Keratinocyte (primary cell): ENCODE results near the gene HOXB13. TPM values are rescaled to one million over a fixed set of nuclear protein-coding genes. Genes with fewer than 3 reads are reported as not detected.

Experiments used
- DNase-seq: peaks from one replicate; pipeline ENCODE4 v3.0.0-alpha.2; 2011; ENCODE audit warnings: low read depth, missing footprints, low spot score
- FAIRE-seq: peaks from 2 replicates; lab custom pipeline; 2011; peaks lifted over from hg19 to GRCh38; lab: Jason Lieb, UNC
- H2AFZ ChIP-seq: 2 replicates; pipeline ENCODE4 v1.6.0; 2012; ENCODE audit warnings: low read length, control low read depth, inconsistent platforms; ENCODE audit not compliant: control insufficient read depth
- H3K27ac ChIP-seq: 2 replicates; pipeline ENCODE4 v1.5.1; 2011; ENCODE audit warnings: low read length; ENCODE audit not compliant: control insufficient read depth, insufficient read depth
- H3K27me3 ChIP-seq: 3 replicates; pipeline ENCODE4 v1.6.0; 2011; ENCODE audit warnings: low read length; ENCODE audit not compliant: control insufficient read depth, insufficient read depth; ENCODE audit errors: extremely low read depth
- H3K36me3 ChIP-seq, 2 experiments: 2 replicates in 1 of 2; 3 replicates in 1 of 2; pipeline ENCODE4 v1.5.1; 2011; ENCODE audit warnings: low read length in 2 of 2, mild to moderate bottlenecking in 1 of 2; ENCODE audit not compliant: control insufficient read depth in 2 of 2, insufficient read depth in 2 of 2; ENCODE audit errors: extremely low read depth in 1 of 2
- H3K4me1 ChIP-seq: 3 replicates; pipeline ENCODE4 v1.5.1; 2011; ENCODE audit warnings: low read length; ENCODE audit not compliant: control insufficient read depth, insufficient read depth; ENCODE audit errors: extremely low read depth
- H3K4me2 ChIP-seq: 3 replicates; pipeline ENCODE4 v1.6.0; 2011; ENCODE audit warnings: low read depth, low read length; ENCODE audit not compliant: control insufficient read depth, insufficient read depth; ENCODE audit errors: extremely low read depth
- H3K4me3 ChIP-seq, 3 experiments: fragments of 200-600 bp in 1 of 3; sonication (generic) in 1 of 3; 2 replicates in 2 of 3; 3 replicates in 1 of 3; pipeline ENCODE4 v1.5.1; 2011 to 2016; ENCODE audit warnings: low read length in 3 of 3, mild to moderate bottlenecking in 3 of 3, control low read depth in 2 of 3, inconsistent platforms in 1 of 3, low read depth in 1 of 3, mixed read lengths in 1 of 3, mixed run types in 1 of 3, moderate library complexity in 1 of 3; ENCODE audit not compliant: control insufficient read depth in 2 of 3, insufficient read depth in 2 of 3; ENCODE audit errors: extremely low read depth in 1 of 3
- H3K79me2 ChIP-seq: 2 replicates; pipeline ENCODE4 v1.6.0; 2012; ENCODE audit warnings: low read length; ENCODE audit not compliant: control insufficient read depth, insufficient read depth
- H3K9ac ChIP-seq: 3 replicates; pipeline ENCODE4 v1.6.0; 2011; ENCODE audit warnings: low read length; ENCODE audit not compliant: control insufficient read depth, insufficient read depth; ENCODE audit errors: extremely low read depth
- H3K9me1 ChIP-seq: 3 replicates; pipeline ENCODE4 v1.6.0; 2011; ENCODE audit warnings: low read length; ENCODE audit not compliant: control insufficient read depth, insufficient read depth; ENCODE audit errors: extremely low read depth
- H3K9me3 ChIP-seq: 2 replicates; pipeline ENCODE4 v1.5.1; 2012; ENCODE audit warnings: low read depth, low read length; ENCODE audit not compliant: control insufficient read depth
- H4K20me1 ChIP-seq: 3 replicates; pipeline ENCODE4 v1.6.0; 2011; ENCODE audit warnings: low read length; ENCODE audit not compliant: control insufficient read depth, insufficient read depth; ENCODE audit errors: extremely low read depth
- EZH2 ChIP-seq: IDR thresholded peaks from one replicate; pipeline ENCODE4 v1.6.1; 2012; ENCODE audit warnings: inconsistent platforms, mild to moderate bottlenecking, low read length, moderate library complexity
- dilution Hi-C: fragments of 300-500 bp; cut with MboI; formaldehyde crosslinking; loops from one replicate; pipeline ENCODE4 v1.7.0; 2020; ENCODE audit warnings: low sequenced_read_pairs; ENCODE audit not compliant: extremely low pct_ligation_motif_present
- polyA plus RNA-seq, 5 experiments: library from polyadenylated mRNA; depleted of rRNA in 3 of 5; stranded (reverse) in 3 of 5; stranded (forward) in 1 of 5; unstranded in 1 of 5; fragments of >200 nt; gene quantifications; 1 replicate in 1 of 5; 2 replicates in 3 of 5; 3 replicates in 1 of 5; pipeline versions ENCODE4 v1.2.1 to v1.2.3, GENCODE V29; 2011 to 2012; ENCODE audit warnings: missing spikeins in 2 of 5, low read depth in 1 of 5, low replicate concordance in 1 of 5
- TF ChIP-seq, protein P1 (sequence below), 3 experiments: IDR thresholded peaks in 1 of 3; conservative IDR thresholded peaks in 1 of 3; optimal IDR thresholded peaks in 1 of 3; 2 replicates in 2 of 3; 3 replicates in 1 of 3; pipeline versions ENCODE3 to v1.5.1; 2011; ENCODE audit warnings: low read length in 3 of 3, mild to moderate bottlenecking in 3 of 3, moderate library complexity in 2 of 3, control low read depth in 1 of 3, inconsistent platforms in 1 of 3; ENCODE audit not compliant: insufficient read depth in 2 of 3; ENCODE audit errors: extremely low read depth in 1 of 3

Gene HOXB13
- polyA plus RNA-seq, 1 donor (not counting 4 experiments of a cell fraction or from before 2014, with no cell fraction given) = not detected

DNA sequence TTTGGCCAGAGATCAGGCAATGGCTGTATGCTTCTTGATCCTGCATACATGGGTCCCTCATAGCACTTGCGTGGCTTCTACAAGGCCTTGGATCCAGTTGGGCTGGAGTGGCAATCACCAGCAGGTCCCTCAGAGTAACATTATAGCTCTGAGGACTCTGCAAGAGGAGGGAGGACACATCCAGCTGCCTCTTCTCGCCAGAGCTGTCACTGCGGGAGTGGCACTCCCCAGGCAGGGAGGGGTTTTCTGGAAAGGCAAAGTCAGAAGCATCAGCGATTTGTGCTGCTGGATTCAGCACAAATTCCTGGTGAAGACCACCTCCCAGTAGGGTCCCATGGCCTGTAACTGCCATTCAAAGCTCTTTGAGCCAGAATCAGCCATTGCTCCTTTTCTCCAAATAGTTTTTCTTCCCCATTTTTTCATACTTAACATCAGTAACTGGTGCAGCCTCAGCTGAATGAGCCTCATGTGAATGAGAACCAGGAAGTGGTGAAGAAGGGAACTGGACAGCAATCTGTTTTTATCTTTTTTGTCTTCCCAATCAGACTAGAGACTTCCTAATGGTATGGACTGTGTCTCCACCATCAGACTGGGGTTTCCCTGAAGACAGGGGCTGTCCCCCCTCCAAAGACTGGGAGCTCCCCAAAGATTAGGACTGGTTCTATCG is 40.6 kb upstream of the HOXB13 start:
- no peak for FAIRE-seq
- H3K79me2 ChIP-seq = no peaks in the 10 kb centered on the region
- no peaks in the 10 kb centered on the region for H3K27me3 ChIP-seq
- no peaks in the 10 kb centered on the region for H3K9me3 ChIP-seq
- no peaks in the 10 kb centered on the region for H3K4me1 ChIP-seq
- dilution Hi-C loops = loop anchor here (25.0 kb wide), 1 partner anchor 107 kb away; no protein-coding TSS in a partner anchor
- no peaks in the 10 kb centered on the region for H3K36me3 ChIP-seq
- no peaks in the 10 kb centered on the region for H3K9me1 ChIP-seq
- H2AFZ ChIP-seq = no peak overlapping the region
- H4K20me1 ChIP-seq = no peaks in the 10 kb centered on the region
- DNase-seq = no peak
- H3K9ac ChIP-seq = no peak overlapping the region
- no peak overlapping the region for H3K27ac ChIP-seq
- no peak overlapping the region for H3K4me2 ChIP-seq
- H3K4me3 ChIP-seq = no peak overlapping the region
- TF ChIP-seq, protein P1, sequence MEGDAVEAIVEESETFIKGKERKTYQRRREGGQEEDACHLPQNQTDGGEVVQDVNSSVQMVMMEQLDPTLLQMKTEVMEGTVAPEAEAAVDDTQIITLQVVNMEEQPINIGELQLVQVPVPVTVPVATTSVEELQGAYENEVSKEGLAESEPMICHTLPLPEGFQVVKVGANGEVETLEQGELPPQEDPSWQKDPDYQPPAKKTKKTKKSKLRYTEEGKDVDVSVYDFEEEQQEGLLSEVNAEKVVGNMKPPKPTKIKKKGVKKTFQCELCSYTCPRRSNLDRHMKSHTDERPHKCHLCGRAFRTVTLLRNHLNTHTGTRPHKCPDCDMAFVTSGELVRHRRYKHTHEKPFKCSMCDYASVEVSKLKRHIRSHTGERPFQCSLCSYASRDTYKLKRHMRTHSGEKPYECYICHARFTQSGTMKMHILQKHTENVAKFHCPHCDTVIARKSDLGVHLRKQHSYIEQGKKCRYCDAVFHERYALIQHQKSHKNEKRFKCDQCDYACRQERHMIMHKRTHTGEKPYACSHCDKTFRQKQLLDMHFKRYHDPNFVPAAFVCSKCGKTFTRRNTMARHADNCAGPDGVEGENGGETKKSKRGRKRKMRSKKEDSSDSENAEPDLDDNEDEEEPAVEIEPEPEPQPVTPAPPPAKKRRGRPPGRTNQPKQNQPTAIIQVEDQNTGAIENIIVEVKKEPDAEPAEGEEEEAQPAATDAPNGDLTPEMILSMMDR (optimal IDR thresholded peaks at IDR 0.05 in 1 of 3, IDR thresholded peaks at IDR 0.05 in 1 of 3, conservative IDR thresholded peaks at IDR 0.05 in 1 of 3; ENCODE audit: extremely low read depth in 1 of 3, insufficient read depth in 2 of 3, low read length in 3 of 3) = no peak
- TF ChIP-seq EZH2 = no peak

DNA sequence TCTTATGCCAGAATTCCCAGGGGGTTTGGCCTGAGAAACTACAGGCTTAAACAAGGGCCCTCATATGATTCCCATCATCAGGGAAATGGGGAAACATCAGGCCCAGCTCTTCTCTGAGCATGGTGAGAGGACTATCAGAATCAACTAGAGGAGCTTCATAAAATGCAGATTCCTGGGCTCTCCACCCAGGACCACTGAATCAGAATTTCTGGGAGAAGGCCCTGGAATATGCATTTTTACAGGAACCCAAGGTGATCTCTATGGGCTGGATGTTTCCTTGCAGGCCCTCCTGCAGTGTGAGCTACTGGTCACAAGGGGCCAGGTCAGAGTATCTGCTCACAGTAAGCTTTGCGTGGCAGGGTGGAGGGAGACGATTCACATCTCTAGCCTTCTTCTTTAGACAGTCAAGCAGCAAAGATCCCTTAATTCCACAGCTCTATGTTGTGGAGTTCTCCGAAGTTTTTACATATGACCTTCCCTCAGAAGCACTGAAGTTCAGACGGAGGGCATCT is 38.8 kb upstream of the HOXB13 start:
- DNase-seq (no peak), FAIRE-seq (no peak)
- no peak overlapping the region for H3K27ac ChIP-seq
- no peak overlapping the region for H3K4me2 ChIP-seq
- H3K9ac ChIP-seq = no peak overlapping the region
- no peaks in the 10 kb centered on the region for H3K79me2 ChIP-seq
- H3K36me3 ChIP-seq = no peaks in the 10 kb centered on the region
- no peaks in the 10 kb centered on the region for H4K20me1 ChIP-seq
- TF ChIP-seq, protein P1 (optimal IDR thresholded peaks at IDR 0.05 in 1 of 3, IDR thresholded peaks at IDR 0.05 in 1 of 3, conservative IDR thresholded peaks at IDR 0.05 in 1 of 3; ENCODE audit: extremely low read depth in 1 of 3, insufficient read depth in 2 of 3, low read length in 3 of 3) = no peak
- no peak for TF ChIP-seq EZH2
- H3K9me1 ChIP-seq = no peaks in the 10 kb centered on the region
- no peaks in the 10 kb centered on the region for H3K9me3 ChIP-seq
- dilution Hi-C loops = loop anchor here (25.0 kb wide), 1 partner anchor 105 kb away; no protein-coding TSS in a partner anchor
- H3K27me3 ChIP-seq = peaks cover 9% of the 10 kb centered on the region
- no peak overlapping the region for H2AFZ ChIP-seq
- H3K4me1 ChIP-seq = no peaks in the 10 kb centered on the region
- no peak overlapping the region for H3K4me3 ChIP-seq
